Loucy (cell line): Measurements from ENCODE around the gene CD101.

Experiments used
- CTCF ChIP-seq: fragments of 200-600 bp; sonication (generic); conservative IDR thresholded peaks from 2 replicates; pipeline ENCODE4 v1.5.1; 2014; ENCODE audit warnings: mild to moderate bottlenecking, antibody characterized with exemption, low read length
- EZH2phosphoT487 ChIP-seq: fragments of 200-600 bp; IDR thresholded peaks from 2 replicates; pipeline ENCODE4 v1.6.1; 2018; ENCODE audit warnings: antibody characterized with exemption, mild to moderate bottlenecking, moderate library complexity, borderline replicate concordance

GRCh38 chr1:117046781-117047180, 45.2 kb downstream of the CD101 start:
- TF ChIP-seq CTCF (no peak), EZH2phosphoT487 (no peak)
